AG10803 (cell line): ENCODE results near the gene SLC39A2.

Experiments used
- DNase-seq: peaks from one replicate; pipeline ENCODE4 v3.0.0; 2010; ENCODE audit warnings: low read depth
- H3K4me3 ChIP-seq: 2 replicates; pipeline ENCODE4 v1.5.1; 2011; ENCODE audit warnings: mild to moderate bottlenecking, low read length, control low read depth
- TF ChIP-seq, protein P1 (sequence below): conservative IDR thresholded peaks from 2 replicates; pipeline ENCODE4 v1.5.1; 2011; ENCODE audit warnings: mild to moderate bottlenecking, low read length, control low read depth, inconsistent platforms

The SLC39A2 gene

DNA sequence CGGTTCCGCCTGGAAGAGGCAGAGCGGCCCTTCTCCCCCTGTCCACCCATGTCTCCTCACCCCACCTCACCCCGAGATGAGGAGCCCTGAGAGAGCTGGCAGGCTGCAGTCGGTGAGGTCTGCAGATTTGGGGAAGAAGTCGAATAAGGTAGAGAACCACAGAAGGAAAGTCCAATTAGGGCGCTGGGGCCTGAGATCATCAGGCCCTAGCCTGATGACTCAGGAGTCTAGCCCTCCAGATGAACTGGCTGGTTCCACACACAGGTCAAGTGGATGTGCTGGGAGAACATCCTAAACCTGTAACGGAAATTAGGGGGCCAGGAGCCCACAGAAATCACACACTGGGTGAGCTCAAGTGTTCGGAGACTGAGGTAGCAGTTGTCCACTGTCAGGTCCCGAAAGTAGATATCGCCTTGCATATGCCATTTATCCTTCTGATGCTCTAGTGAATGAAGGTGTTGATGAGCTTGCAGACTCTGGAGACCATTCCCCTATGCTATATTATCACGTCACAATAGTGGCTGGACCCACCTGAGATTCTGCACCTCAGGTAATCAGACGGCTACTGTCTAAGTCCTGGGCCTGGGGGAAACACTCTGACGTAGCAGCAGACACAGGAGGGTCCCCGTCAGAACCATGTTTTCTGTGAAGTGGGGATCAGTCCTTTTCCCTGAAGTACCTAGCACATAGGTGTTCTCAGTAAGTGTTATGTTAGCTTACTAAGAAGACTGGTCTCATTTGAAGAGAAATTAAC is 10.2 kb upstream of the SLC39A2 start:
- TF ChIP-seq, protein P1, sequence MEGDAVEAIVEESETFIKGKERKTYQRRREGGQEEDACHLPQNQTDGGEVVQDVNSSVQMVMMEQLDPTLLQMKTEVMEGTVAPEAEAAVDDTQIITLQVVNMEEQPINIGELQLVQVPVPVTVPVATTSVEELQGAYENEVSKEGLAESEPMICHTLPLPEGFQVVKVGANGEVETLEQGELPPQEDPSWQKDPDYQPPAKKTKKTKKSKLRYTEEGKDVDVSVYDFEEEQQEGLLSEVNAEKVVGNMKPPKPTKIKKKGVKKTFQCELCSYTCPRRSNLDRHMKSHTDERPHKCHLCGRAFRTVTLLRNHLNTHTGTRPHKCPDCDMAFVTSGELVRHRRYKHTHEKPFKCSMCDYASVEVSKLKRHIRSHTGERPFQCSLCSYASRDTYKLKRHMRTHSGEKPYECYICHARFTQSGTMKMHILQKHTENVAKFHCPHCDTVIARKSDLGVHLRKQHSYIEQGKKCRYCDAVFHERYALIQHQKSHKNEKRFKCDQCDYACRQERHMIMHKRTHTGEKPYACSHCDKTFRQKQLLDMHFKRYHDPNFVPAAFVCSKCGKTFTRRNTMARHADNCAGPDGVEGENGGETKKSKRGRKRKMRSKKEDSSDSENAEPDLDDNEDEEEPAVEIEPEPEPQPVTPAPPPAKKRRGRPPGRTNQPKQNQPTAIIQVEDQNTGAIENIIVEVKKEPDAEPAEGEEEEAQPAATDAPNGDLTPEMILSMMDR, result no peak
- DNase-seq, result no peak
- peak overlapping the region; percentile 35 for H3K4me3 ChIP-seq

DNA sequence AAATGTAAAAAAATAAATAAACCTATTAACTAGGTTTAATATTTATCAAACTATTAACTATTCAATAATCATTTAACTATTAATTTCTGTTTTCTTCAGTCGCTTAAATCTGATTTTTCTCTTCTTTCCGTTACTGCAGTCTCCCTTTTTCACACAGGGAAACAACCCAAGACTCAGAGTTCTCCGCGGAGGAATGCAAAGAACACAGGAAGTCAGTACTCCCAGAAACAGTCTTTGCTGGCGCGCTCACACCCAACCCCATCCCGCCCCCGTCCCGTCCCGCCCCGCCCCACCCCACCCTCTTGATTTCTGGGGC is 9.7 kb upstream of the SLC39A2 start:
- TF ChIP-seq, protein P1, result no peak
- H3K4me3 ChIP-seq, result peak overlapping the region; percentile 92

DNA sequence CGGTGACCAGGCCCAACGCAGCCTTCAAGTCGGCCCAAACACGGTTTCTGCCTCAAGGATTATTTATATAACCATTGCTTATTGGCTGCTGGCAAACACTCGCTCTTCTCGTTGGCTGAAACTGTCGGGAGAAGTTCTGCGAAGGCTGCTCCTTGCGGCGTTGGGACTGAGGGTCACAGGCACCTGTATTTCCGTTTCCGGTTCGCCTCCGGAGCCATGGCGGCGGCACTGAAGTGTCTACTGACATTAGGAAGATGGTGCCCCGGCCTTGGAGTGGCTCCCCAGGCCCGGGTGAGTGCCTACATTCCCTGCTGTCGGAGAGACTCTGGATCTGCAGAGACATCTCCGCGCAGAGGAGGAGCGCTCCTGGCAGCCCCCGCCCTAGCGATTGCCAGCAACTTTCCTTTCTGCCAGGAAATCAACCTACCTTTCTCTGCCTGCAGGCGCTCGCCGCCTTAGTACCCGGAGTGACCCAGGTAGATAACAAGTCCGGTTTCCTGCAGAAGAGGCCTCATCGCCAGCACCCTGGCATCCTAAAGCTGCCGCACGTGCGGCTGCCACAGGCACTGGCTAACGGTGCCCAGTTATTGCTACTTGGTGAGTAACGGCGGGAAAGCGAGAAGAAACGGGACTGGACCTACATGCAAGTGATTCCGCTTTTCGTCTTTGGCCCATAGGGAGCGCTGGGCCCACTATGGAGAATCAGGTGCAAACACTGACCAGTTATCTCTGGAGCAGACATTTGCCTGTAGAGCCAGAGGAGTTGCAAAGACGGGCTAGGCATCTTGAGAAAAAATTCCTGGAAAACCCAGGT is 9.1 kb upstream of the SLC39A2 start, which contains the start of gene METTL17:
Gene METTL17, plus strand, starts transcription at position 194 of the 814 bp plus-strand sequence. Its CDS starts 23 bp downstream, at position 217.
- DNase-seq, result peak; percentile 98
- H3K4me3 ChIP-seq, result peak within 1 kb of the TSS; percentile 92
- TF ChIP-seq, protein P1, result peak; percentile 40

More for the DNA sequence above, 9.7 kb upstream of the SLC39A2 start:
- no peak for DNase-seq

DNA sequence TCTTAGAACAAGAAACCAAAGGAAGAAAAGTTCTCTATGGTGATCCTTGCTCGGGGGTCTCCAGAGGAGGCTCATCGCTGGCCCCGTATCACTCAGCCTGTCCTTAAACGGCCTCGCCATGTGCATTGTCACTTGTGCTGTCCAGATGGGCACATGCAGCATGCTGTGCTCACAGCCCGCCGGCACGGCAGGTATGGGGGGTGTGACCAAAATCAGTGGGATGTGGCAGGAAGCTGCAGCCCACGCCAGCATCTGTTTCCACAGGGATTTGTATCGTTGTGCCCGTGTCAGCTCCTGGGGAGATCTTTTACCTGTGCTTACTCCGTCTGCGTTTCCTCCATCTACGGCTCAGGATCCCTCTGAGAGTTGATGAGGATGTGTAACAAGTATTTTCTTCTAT is 2.6 kb upstream of the SLC39A2 start:
- DNase-seq, result no peak
- TF ChIP-seq, protein P1, result no peak
- no peak overlapping the region for H3K4me3 ChIP-seq

DNA sequence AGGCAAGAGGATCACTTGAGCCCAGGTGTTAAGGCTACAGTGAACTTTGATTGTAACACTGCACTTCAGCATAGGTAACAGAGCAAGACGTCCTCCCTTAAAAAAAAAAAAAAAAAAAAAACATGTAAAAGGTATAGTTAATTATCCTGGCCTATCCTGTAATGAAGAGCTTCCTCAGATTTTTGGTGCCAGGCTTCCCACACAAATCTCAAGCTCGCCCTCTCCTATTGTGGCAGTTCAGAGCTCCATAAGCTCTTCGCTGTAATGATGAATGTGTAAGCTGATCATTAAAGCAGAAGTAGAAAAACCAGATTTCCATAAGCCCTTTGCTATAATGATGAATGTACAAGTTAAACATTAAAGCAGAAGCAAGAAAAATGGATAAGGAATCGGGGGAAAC is 2.0 kb upstream of the SLC39A2 start:
- DNase-seq, result no peak
- H3K4me3 ChIP-seq, result no peak overlapping the region
- TF ChIP-seq, protein P1, result no peak

DNA sequence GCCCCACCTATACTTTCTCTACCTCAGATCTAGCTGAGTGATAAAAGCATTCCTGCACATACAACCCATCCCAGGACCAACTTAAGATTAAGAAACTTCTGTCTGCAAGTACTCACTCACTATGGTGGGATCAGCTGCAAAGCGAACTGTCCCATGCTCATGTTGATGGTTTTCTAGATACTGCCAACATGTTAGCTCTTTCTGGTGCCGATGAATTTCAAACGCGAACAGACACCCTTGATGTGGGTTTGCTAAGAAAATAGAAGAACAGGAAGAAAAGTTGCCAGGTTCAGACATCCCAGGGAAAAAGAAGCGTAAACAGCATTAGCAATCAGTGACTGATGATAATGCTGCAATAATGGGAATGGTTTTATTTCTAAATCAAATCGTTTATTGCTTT is 1.5 kb upstream of the SLC39A2 start:
- TF ChIP-seq, protein P1, result no peak
- no peak for DNase-seq

More for the DNA sequence above, 1.5 kb upstream of the SLC39A2 start:
- H3K4me3 ChIP-seq, result no peak overlapping the region
